HepG2 (cell line): ENCODE measurements around the gene SLC2A4. TPM values are rescaled to one million over a fixed set of nuclear protein-coding genes. Genes with fewer than 3 reads are reported as not detected.

Experiments
- ATAC-seq: fragments of 200-7000 bp; cut with Tn5 transposase; 3 replicates; pipeline ENCODE4 v1.9.1; 2020; ENCODE audit warnings: mild to moderate bottlenecking, moderate library complexity
- BruUV-seq: library from RNA; stranded (reverse); fragments of 400-500 nt; replicated peaks from 2 replicates; lab custom pipeline; 2021; lab: Mats Ljungman, UMichigan
- CTCF ChIA-PET: fragments of 300-600 bp; formaldehyde crosslinking; extraction: SDS; loops from one replicate; lab custom pipeline; 2021; ENCODE audit warnings: low total read pairs, inconsistent platforms, low intra/inter-chr PET ratio; lab: Yijun Ruan, JAX
- POLR2A ChIA-PET: fragments of 350-600 bp; sonication (Branson Sonifier 250); formaldehyde crosslinking; loops from one replicate; lab custom pipeline; 2020; ENCODE audit warnings: antibody characterized with exemption, inconsistent platforms; lab: Yijun Ruan, JAX
- DNase-seq: peaks from one replicate; pipeline ENCODE4 v3.0.0-alpha.2; 2015; ENCODE audit warnings: low spot score
- FAIRE-seq: peaks from 3 replicates; lab custom pipeline; 2011; peaks lifted over from hg19 to GRCh38; lab: Jason Lieb, UNC
- H2AFZ ChIP-seq: one replicate; pipeline ENCODE4 v1.6.1; 2011; ENCODE audit warnings: low read length, inconsistent platforms
- H3K27ac ChIP-seq: fragments of 300-600 bp; 3 replicates; pipeline ENCODE4 v1.8.0; 2011; ENCODE audit warnings: mixed run types, mild to moderate bottlenecking, mixed read lengths, low read length, inconsistent platforms; ENCODE audit not compliant: insufficient read depth; ENCODE audit errors: extremely low read length
- H3K27me3 ChIP-seq, 2 experiments: fragments of 200-600 bp in 1 of 2; 2 replicates in 1 of 2; 3 replicates in 1 of 2; pipeline versions ENCODE4 v1.6.0 to v1.8.0; 2011; ENCODE audit warnings: low read length in 2 of 2, mild to moderate bottlenecking in 2 of 2, moderate library complexity in 2 of 2, inconsistent platforms in 1 of 2; ENCODE audit not compliant: insufficient read depth in 2 of 2, control insufficient read depth in 1 of 2
- H3K36me3 ChIP-seq, 2 experiments: fragments of 200-600 bp in 1 of 2; replicated peaks in 1 of 2; 2 replicates in 1 of 2; 3 replicates in 1 of 2; pipeline versions ENCODE4 v1.5.1 to v1.8.0; 2011; ENCODE audit warnings: low read length in 2 of 2, inconsistent platforms in 1 of 2; ENCODE audit not compliant: insufficient read depth in 2 of 2, control insufficient read depth in 1 of 2
- H3K4me1 ChIP-seq: 2 replicates; pipeline ENCODE4 v1.5.1; 2012; ENCODE audit warnings: low read length, inconsistent platforms; ENCODE audit not compliant: insufficient read depth
- H3K4me2 ChIP-seq: 2 replicates; pipeline ENCODE4 v1.6.0; 2011; ENCODE audit warnings: low read depth, low read length, inconsistent platforms
- H3K4me3 ChIP-seq, 3 experiments: fragments of 200-600 bp in 1 of 3; sonication (generic), shearing (Covaris generic) in 1 of 3; replicated peaks in 1 of 3; 2 replicates each; pipeline ENCODE4 v1.5.1; 2011 to 2016; ENCODE audit warnings: low read length in 3 of 3, inconsistent platforms in 2 of 3, low read depth in 2 of 3, mild to moderate bottlenecking in 2 of 3, control low read depth in 1 of 3, mixed read lengths in 1 of 3; ENCODE audit not compliant: insufficient read depth in 1 of 3
- H3K79me2 ChIP-seq: one replicate; pipeline ENCODE4 v1.6.1; 2011; ENCODE audit warnings: low read length, inconsistent platforms; ENCODE audit not compliant: insufficient read depth
- H3K9ac ChIP-seq: 2 replicates; pipeline ENCODE4 v1.6.0; 2011; ENCODE audit warnings: mild to moderate bottlenecking, low read depth, low read length, inconsistent platforms; ENCODE audit not compliant: insufficient read depth
- H3K9me3 ChIP-seq: 2 replicates; pipeline ENCODE4 v1.5.1; 2012; ENCODE audit warnings: mild to moderate bottlenecking, low read length
- H4K20me1 ChIP-seq: 2 replicates; pipeline ENCODE4 v1.6.0; 2011; ENCODE audit warnings: inconsistent platforms, mild to moderate bottlenecking, low read length, moderate library complexity; ENCODE audit not compliant: insufficient read depth
- ATRX ChIP-seq: sonication (generic); formaldehyde crosslinking; IDR thresholded peaks from 2 replicates; pipeline ENCODE4 v1.4.0; 2020; ENCODE audit warnings: missing genetic modification reagents, borderline replicate concordance
- DPF2 ChIP-seq: sonication (generic); formaldehyde crosslinking; IDR thresholded peaks from 2 replicates; pipeline ENCODE4 v1.4.0; 2020; ENCODE audit warnings: mild to moderate bottlenecking, low read depth, missing genetic modification reagents, borderline replicate concordance
- ETV5 ChIP-seq: IDR thresholded peaks from 2 replicates; pipeline ENCODE4 v1.6.1; 2018; ENCODE audit warnings: missing biosample characterization, missing genetic modification reagents, inconsistent platforms, borderline replicate concordance
- FOXM1 ChIP-seq: sonication (generic); formaldehyde crosslinking; IDR thresholded peaks from 2 replicates; pipeline ENCODE4 v1.5.0; 2020; ENCODE audit warnings: missing genetic modification reagents
- JUNB ChIP-seq: sonication (generic); formaldehyde crosslinking; IDR thresholded peaks from 2 replicates; pipeline ENCODE4 v1.8.0; 2022; ENCODE audit warnings: missing genetic modification reagents, mild to moderate bottlenecking, borderline replicate concordance
- MATR3 ChIP-seq: sonication (generic); formaldehyde crosslinking; IDR thresholded peaks from 2 replicates; pipeline ENCODE4 v1.4.0; 2020; ENCODE audit warnings: missing genetic modification reagents
- NCOR1 ChIP-seq: fragments of 200-600 bp; sonication (generic); IDR thresholded peaks from 2 replicates; pipeline ENCODE4 v1.7.0; 2017; ENCODE audit warnings: antibody characterized with exemption, low read length, borderline replicate concordance
- NR2F6 ChIP-seq, 2 experiments: IDR thresholded peaks; 2 replicates each; pipeline ENCODE4 v1.6.1; 2016; ENCODE audit warnings: antibody characterized with exemption in 1 of 2, mild to moderate bottlenecking in 1 of 2
- ZBTB21 ChIP-seq: sonication (generic); formaldehyde crosslinking; IDR thresholded peaks from 2 replicates; pipeline ENCODE4 v1.4.0; 2020; ENCODE audit warnings: missing genetic modification reagents
- ZNF224 ChIP-seq: sonication (generic); formaldehyde crosslinking; IDR thresholded peaks from 2 replicates; pipeline ENCODE4 v1.5.0; 2020; ENCODE audit warnings: mild to moderate bottlenecking, missing genetic modification reagents
- ZNF510 ChIP-seq: sonication (generic); formaldehyde crosslinking; IDR thresholded peaks from 2 replicates; pipeline ENCODE4 v1.4.0; 2020; ENCODE audit warnings: low read depth, mild to moderate bottlenecking, missing genetic modification reagents
- WGBS: methylation state at CpG from one replicate; pipeline ENCODE4 v1.1.6; 2017; ENCODE audit warnings: low lambda C conversion rate; 5-methylcytosine and 5-hydroxymethylcytosine counted together
- in situ Hi-C: cut with HindIII; loops from 2 replicates; pipeline ENCODE4 v1.10.0; 2017; ENCODE audit warnings: low pct_unique_long_range_greater_than_20kb; ENCODE audit not compliant: extremely low pct_ligation_motif_present
- intact Hi-C: fragments of 100-400 bp; cut with micrococcal nuclease; formaldehyde crosslinking; loops from one replicate; pipeline ENCODE4 v1.10.0; 2022; ENCODE audit not compliant: unreplicated experiment
- polyA plus RNA-seq, 8 experiments: library from polyadenylated mRNA; depleted of rRNA in 3 of 8; stranded (reverse) in 7 of 8; unstranded in 1 of 8; fragments of >200 nt; fragmentation: Illumina TruSeq in 4 of 8; extraction: Trizol in 4 of 8; gene quantifications; 2 replicates each; pipeline versions ENCODE4 v1.2.1 to v1.2.3, GENCODE V29; 2011 to 2016; ENCODE audit warnings: low read depth in 4 of 8, missing spikeins in 1 of 8, mixed read lengths in 1 of 8; ENCODE audit not compliant: insufficient read depth in 1 of 8
- total RNA-seq, 5 experiments: library from RNA; depleted of rRNA; stranded (reverse); fragments of >200 nt; fragmentation: Illumina TruSeq; extraction: Trizol; gene quantifications; 2 replicates each; pipeline ENCODE4 v1.2.3, GENCODE V29; 2016; ENCODE audit warnings: low read depth in 1 of 5
- TF ChIP-seq, protein P1 (sequence below): sonication (generic); formaldehyde crosslinking; IDR thresholded peaks from 2 replicates; pipeline ENCODE4 v1.8.0; 2022; ENCODE audit warnings: missing genetic modification reagents, mild to moderate bottlenecking, inconsistent platforms, borderline replicate concordance

Gene SLC2A4
- total and polyA plus RNA-seq, 2 of the 13 experiments (the other 11 are each of a cell fraction or from before 2014, with no cell fraction given): 4.9 to 5.8 TPM

DNA sequence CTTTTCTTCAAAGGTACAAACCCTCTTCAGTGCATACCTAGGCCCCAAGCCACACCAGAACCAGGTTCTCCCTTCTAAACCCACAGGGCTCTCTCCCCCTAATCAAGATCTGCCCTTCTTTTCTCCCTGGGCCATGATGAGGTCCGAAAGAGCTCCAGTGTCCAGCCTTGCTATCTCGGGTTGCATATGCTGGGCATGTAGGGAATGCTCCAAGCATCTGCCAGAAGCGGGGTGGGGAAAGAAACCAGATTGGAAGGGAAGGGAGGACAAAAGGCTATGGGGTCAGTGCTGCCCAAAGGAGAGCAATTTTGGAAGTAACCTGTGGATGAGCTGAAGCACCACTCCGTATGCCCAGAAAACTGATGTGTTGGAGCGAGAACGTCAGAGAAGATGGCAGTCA is 32.3 kb upstream of the SLC2A4 start:
- H3K36me3 ChIP-seq: peaks cover 6 to 25% of the 10 kb centered on the region in 2 experiments; a peak in 4 of 5 replicates
- TF ChIP-seq DPF2 (CRISPR knock-in tag) (no peak), ETV5 (no peak), NR2F6 (IDR thresholded peaks at IDR 0.05) (no peak), NR2F6 (CRISPR knock-in tag; IDR thresholded peaks at IDR 0.05) (no peak), FOXM1 (CRISPR knock-in tag) (no peak), ZBTB21 (CRISPR knock-in tag) (no peak), JUNB (CRISPR knock-in tag) (no peak), ATRX (CRISPR knock-in tag) (no peak), ZNF510 (no peak), MATR3 (CRISPR knock-in tag) (no peak), ZNF224 (no peak), NCOR1 (no peak)
- TF ChIP-seq, protein P1, sequence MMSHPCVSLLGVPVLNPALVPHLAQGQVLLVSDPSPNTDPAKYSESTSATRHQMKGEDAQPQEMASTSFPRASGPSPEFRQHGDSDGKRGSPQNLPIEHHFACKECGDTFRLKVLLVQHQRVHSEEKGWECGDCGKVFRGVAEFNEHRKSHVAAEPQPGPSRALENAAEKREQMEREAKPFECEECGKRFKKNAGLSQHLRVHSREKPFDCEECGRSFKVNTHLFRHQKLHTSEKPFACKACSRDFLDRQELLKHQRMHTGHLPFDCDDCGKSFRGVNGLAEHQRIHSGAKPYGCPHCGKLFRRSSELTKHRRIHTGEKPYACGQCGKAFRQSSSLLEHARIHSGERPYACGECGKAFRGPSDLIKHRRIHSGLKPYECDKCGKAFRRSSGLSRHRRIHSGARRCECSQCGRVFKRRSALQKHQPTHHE (CRISPR knock-in tag): no peak
- H2AFZ ChIP-seq: no peak overlapping the region
- no peak for FAIRE-seq
- in situ Hi-C loops (no loop called here), intact Hi-C loops (no loop called here)
- peaks cover 0 to 2% of the 10 kb centered on the region in 2 experiments; a peak in 1 of 5 replicates for H3K27me3 ChIP-seq
- no peaks in the 10 kb centered on the region for H4K20me1 ChIP-seq
- no peaks in the 10 kb centered on the region for H3K9me3 ChIP-seq
- H3K4me1 ChIP-seq: peaks cover 34% of the 10 kb centered on the region
- ChIA-PET POLR2A (interaction anchor here (1.4 to 1.6 kb wide), 3 partner anchors 10 to 15 kb away, joined by 4 to 5 read pairs (median 5); partner anchors contain the start of genes DVL2 and PHF23), CTCF (no interaction called here)
- WGBS: 96% methylated on average over 6 of the region's 6 CpGs
- peaks cover 53% of the 10 kb centered on the region for H3K79me2 ChIP-seq
- no TSS peak for BruUV-seq
- peak overlapping the region in 1 of 3 experiments; percentile 20; a peak in 1 of 6 replicates for H3K4me3 ChIP-seq
- H3K9ac ChIP-seq: peak overlapping the region; percentile 24; the same call in 1 of the 2 replicates
- no peak overlapping the region for H3K27ac ChIP-seq
- no peak for ATAC-seq
- H3K4me2 ChIP-seq: peak overlapping the region; percentile 90
- DNase-seq: no peak
